ENCODE results near the gene PHRF1. TPM values are rescaled to one million over a fixed set of nuclear protein-coding genes. Genes with fewer than 3 reads are reported as not detected.
A peak's percentile ranks its signal among the peaks of the same experiment; 100 is the strongest.

The PHRF1 gene
- total and polyA plus RNA-seq, 8 donors: 11.2 to 39.3 (median 14.8) TPM

GRCh38 chr11:538431-539051, 37.7 kb upstream of the PHRF1 start:
- no peak for TF ChIP-seq CTCF (IDR thresholded peaks at IDR 0.05)
- WGBS, 2 donors: 85 to 87% methylated on average over 20 of the region's 20 CpGs
- Histone ChIP-seq H3K4me3 (no peak overlapping the region), H3K27me3 (no peaks in the 10 kb centered on the region), H3K27ac (no peak overlapping the region), H3K4me1 (peaks cover 6 to 15% (median 9%) of the 10 kb centered on the region in 3 donors), H3K9me3 (no peaks in the 10 kb centered on the region), H3K36me3 (no peaks in the 10 kb centered on the region)
- intact Hi-C loops (cut with DNase I): no loop called here
- ATAC-seq: no peak
- peak in 3 of 6 donors; percentile 4 to 58 (median 40) for DNase-seq
- no peak for FAIRE-seq

- TF ChIP-seq CTCF (IDR thresholded peaks at IDR 0.05): no peak
- Histone ChIP-seq H3K27me3 (no peaks in the 10 kb centered on the region), H3K4me3 (no peak overlapping the region), H3K27ac (no peak overlapping the region), H3K36me3 (no peaks in the 10 kb centered on the region), H3K4me1 (peaks cover 5 to 15% (median 6%) of the 10 kb centered on the region in 3 donors), H3K9me3 (no peaks in the 10 kb centered on the region)
- WGBS, 2 donors: 84 to 89% methylated on average over 8 of the region's 8 CpGs
- ATAC-seq (no peak), FAIRE-seq (no peak), DNase-seq (peak in 3 of 6 donors; percentile 7 to 77 (median 34))
- intact Hi-C loops (cut with DNase I): no loop called here
Observed at GRCh38 chr11:539971-540481, 36.2 kb upstream of the PHRF1 start.

GRCh38 chr11:540583-541432, 35.5 kb upstream of the PHRF1 start:
- no peak for FAIRE-seq
- no peaks in the 10 kb centered on the region for H3K27me3 ChIP-seq
- no peak overlapping the region for H3K4me3 ChIP-seq
- peaks cover 5 to 15% (median 6%) of the 10 kb centered on the region in 3 donors for H3K4me1 ChIP-seq
- DNase-seq: peak in 2 of 6 donors; percentile 6 to 36
- no peaks in the 10 kb centered on the region for H3K36me3 ChIP-seq
- no peak for ATAC-seq
- whole genome bisulfite sequencing, 2 donors: 89 to 93% methylated on average over 23 of the region's 23 CpGs
- TF ChIP-seq CTCF (IDR thresholded peaks at IDR 0.05): no peak
- H3K9me3 ChIP-seq: no peaks in the 10 kb centered on the region
- intact Hi-C loops (cut with DNase I): no loop called here
- H3K27ac ChIP-seq: no peak overlapping the region

GRCh38 chr11:541433-541885, 34.8 kb upstream of the PHRF1 start:
- 87 to 89% methylated on average over 19 to 20 of the region's 20 CpGs for WGBS, 2 donors
- intact Hi-C loops (cut with DNase I): no loop called here
- H3K4me3 ChIP-seq: no peak overlapping the region
- ATAC-seq: no peak
- no peak overlapping the region for H3K27ac ChIP-seq
- H3K4me1 ChIP-seq: peaks cover 5 to 12% (median 6%) of the 10 kb centered on the region in 3 donors
- TF ChIP-seq CTCF (IDR thresholded peaks at IDR 0.05): no peak
- no peak for FAIRE-seq
- no peaks in the 10 kb centered on the region for H3K27me3 ChIP-seq
- peak in 2 of 6 donors; percentile 25 to 68 for DNase-seq
- H3K36me3 ChIP-seq: no peaks in the 10 kb centered on the region
- H3K9me3 ChIP-seq: no peaks in the 10 kb centered on the region

Data from pancreas (tissue), 10 donors.